Effector memory CD8-positive, alpha-beta T cell (primary cell): ENCODE results near the gene EVI5.

Source experiments
- ATAC-seq: fragments of 150-1000 bp; cut with Tn5 transposase; replicated peaks from 2 replicates; pipeline ENCODE4 v1.10.0; 2021; ENCODE audit warnings: mild to moderate bottlenecking, moderate library complexity
- DNase-seq, 3 experiments: peaks; one replicate each; pipeline ENCODE4 v3.0.0; 2021
- H3K27ac Mint-ChIP-seq, 2 donors: one replicate each; pipeline ENCODE4 v1.8.0; 2022; ENCODE audit warnings: mild to moderate bottlenecking in 2 of 2, mixed read lengths in 2 of 2, moderate library complexity in 2 of 2
- H3K27me3 Mint-ChIP-seq, 2 donors: one replicate each; pipeline ENCODE4 v1.8.0; 2022; ENCODE audit warnings: mixed read lengths in 2 of 2
- H3K36me3 Mint-ChIP-seq: one replicate; pipeline ENCODE4 v1.8.0; 2022; ENCODE audit warnings: mild to moderate bottlenecking, moderate library complexity, mixed read lengths; ENCODE audit not compliant: insufficient read depth
- H3K4me1 Mint-ChIP-seq, 2 donors: one replicate each; pipeline ENCODE4 v1.8.0; 2022; ENCODE audit warnings: low read depth in 2 of 2, mixed read lengths in 2 of 2
- H3K4me3 Mint-ChIP-seq, 2 donors: one replicate each; pipeline ENCODE4 v1.8.0; 2022; ENCODE audit warnings: mild to moderate bottlenecking in 2 of 2, mixed read lengths in 2 of 2, moderate library complexity in 2 of 2
- H3K9me3 Mint-ChIP-seq, 2 donors: one replicate each; pipeline ENCODE4 v1.8.0; 2022; ENCODE audit warnings: mixed read lengths in 2 of 2

The EVI5 gene

DNA sequence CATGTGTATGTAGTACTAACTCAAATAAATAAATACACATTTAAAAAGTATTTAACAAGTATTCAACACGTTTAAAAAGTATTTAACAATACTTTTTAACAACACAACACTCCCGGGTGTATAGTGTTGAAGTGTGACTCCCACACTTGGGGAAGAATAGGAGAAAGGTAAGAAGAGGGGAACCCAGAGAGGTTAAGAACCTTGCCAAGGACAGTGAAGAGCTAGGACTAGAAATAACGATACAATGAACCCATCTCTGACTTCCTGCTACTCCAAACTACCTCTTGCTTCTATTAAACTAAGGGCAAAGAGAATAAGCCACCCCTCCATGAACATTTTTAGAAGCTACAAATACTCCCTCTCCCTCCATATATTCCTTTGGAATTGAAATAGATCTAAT, 296.5 kb downstream of the EVI5 start:
- DNase-seq (no peak), ATAC-seq (no peak)
- H3K9me3 Mint-ChIP-seq = no peaks in the 10 kb centered on the region
- H3K27me3 Mint-ChIP-seq = no peaks in the 10 kb centered on the region
- H3K4me1 Mint-ChIP-seq = peaks cover 15 to 25% of the 10 kb centered on the region in 2 donors
- peak overlapping the region in 1 of 2 donors; percentile 96 for H3K27ac Mint-ChIP-seq
- peak overlapping the region in 1 of 2 donors; percentile 98 for H3K4me3 Mint-ChIP-seq
- H3K36me3 Mint-ChIP-seq = peaks cover 21% of the 10 kb centered on the region

- Mint-ChIP-seq H3K4me3 (peak overlapping the region; percentile 98), H3K9me3 (no peaks in the 10 kb centered on the region), H3K36me3 (peaks cover 32% of the 10 kb centered on the region), H3K27me3 (no peaks in the 10 kb centered on the region), H3K4me1 (peaks cover 26 to 38% of the 10 kb centered on the region in 2 donors), H3K27ac (peak overlapping the region; percentile 95 to 96)
- DNase-seq (no peak), ATAC-seq (no peak)
These were observed 297.8 kb downstream of the EVI5 start for GRCh38 chr1:92487078-92487605.

- Mint-ChIP-seq H3K27me3 (no peaks in the 10 kb centered on the region), H3K36me3 (peaks cover 32% of the 10 kb centered on the region)
These were observed 298.4 kb downstream of the EVI5 start, which contains the start of gene GFI1 for GRCh38 chr1:92486251-92487077. TSS of gene GFI1 (minus strand) at chr1:92486925. CDS start at chr1:92483487, 3,438 bp downstream.

DNA sequence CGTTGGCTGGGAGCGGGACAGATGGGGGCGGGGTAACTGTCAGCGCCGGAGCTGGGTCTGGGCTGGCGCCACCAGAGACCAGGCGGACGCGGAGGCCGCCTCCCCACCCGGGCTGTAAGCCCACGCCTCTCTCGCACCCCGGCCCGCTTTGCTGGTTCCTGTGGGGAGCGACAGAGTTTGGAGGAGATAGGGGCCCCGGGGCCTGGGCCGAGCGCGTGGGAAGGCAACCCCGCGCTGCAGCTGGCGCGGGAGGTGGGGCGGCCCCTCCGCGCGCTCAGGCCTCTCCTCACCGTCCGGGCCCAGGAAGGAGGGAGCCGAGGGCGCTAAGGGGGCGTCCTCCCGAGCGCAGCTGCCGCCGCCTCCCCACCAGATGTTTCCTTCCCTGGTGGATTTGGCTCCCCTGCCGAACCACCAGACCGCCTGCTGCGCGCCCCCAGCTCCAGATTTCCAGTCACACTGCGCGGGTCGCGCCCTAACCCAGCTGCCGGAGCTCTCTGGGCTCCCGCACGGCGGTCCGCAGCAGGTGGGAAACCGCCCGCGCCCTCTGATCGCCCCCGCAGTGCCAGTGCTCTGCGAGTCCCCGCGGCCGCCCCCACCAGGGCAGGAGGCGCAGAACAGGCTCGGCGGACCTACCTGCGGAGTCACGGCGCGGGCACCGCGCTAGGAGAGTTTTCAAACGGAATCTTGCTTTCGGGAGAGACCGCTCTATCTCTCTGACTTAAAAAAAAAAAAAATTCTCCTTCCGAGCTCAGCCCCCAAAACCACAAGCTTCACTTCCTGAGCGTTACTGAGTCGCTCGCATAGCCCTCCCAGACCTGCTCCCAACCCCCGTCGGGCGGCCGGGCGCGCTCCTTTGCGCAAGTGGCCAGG, 299.3 kb downstream of the EVI5 start:
- H3K27me3 Mint-ChIP-seq = no peaks in the 10 kb centered on the region
- no peaks in the 10 kb centered on the region for H3K9me3 Mint-ChIP-seq
- H3K27ac Mint-ChIP-seq = peak overlapping the region; percentile 95 to 96
- peaks cover 26 to 35% of the 10 kb centered on the region in 2 donors for H3K4me1 Mint-ChIP-seq
- ATAC-seq = peak; percentile 67
- DNase-seq = peak; percentile 74 to 78 (median 75)
- peaks cover 38% of the 10 kb centered on the region for H3K36me3 Mint-ChIP-seq
- peak overlapping the region; percentile 98 for H3K4me3 Mint-ChIP-seq

More at GRCh38 chr1:92486251-92487077, 298.4 kb downstream of the EVI5 start, which contains the start of gene GFI1:
- DNase-seq (peak; percentile 45 to 55 (median 47)), ATAC-seq (peak; percentile 35)
- H3K4me3 Mint-ChIP-seq = peak within 1 kb of the TSS; percentile 98
- H3K27ac Mint-ChIP-seq = peak within 1 kb of the TSS; percentile 95 to 96
- H3K9me3 Mint-ChIP-seq = no peaks in the 10 kb centered on the region
- H3K4me1 Mint-ChIP-seq = peaks cover 26 to 35% of the 10 kb centered on the region in 2 donors

- Mint-ChIP-seq H3K27me3 (no peaks in the 10 kb centered on the region), H3K27ac (peak overlapping the region; percentile 95 to 96), H3K9me3 (no peaks in the 10 kb centered on the region), H3K36me3 (peaks cover 46% of the 10 kb centered on the region), H3K4me1 (peaks cover 30 to 40% of the 10 kb centered on the region in 2 donors), H3K4me3 (peak overlapping the region; percentile 98)
- DNase-seq (peak; percentile 53 to 60 (median 58)), ATAC-seq (peak; percentile 39)
These were observed 300.2 kb downstream of the EVI5 start for GRCh38 chr1:92484472-92485380.

GRCh38 chr1:92483610-92484471, 301.1 kb downstream of the EVI5 start:
- peak overlapping the region; percentile 95 to 96 for H3K27ac Mint-ChIP-seq
- H3K4me1 Mint-ChIP-seq = peaks cover 37 to 43% of the 10 kb centered on the region in 2 donors
- H3K9me3 Mint-ChIP-seq = no peaks in the 10 kb centered on the region
- H3K4me3 Mint-ChIP-seq = peak overlapping the region; percentile 98
- H3K36me3 Mint-ChIP-seq = peaks cover 52% of the 10 kb centered on the region
- DNase-seq = peak in 2 of 3 experiments; percentile 21
- ATAC-seq = no peak
- no peaks in the 10 kb centered on the region for H3K27me3 Mint-ChIP-seq

DNA sequence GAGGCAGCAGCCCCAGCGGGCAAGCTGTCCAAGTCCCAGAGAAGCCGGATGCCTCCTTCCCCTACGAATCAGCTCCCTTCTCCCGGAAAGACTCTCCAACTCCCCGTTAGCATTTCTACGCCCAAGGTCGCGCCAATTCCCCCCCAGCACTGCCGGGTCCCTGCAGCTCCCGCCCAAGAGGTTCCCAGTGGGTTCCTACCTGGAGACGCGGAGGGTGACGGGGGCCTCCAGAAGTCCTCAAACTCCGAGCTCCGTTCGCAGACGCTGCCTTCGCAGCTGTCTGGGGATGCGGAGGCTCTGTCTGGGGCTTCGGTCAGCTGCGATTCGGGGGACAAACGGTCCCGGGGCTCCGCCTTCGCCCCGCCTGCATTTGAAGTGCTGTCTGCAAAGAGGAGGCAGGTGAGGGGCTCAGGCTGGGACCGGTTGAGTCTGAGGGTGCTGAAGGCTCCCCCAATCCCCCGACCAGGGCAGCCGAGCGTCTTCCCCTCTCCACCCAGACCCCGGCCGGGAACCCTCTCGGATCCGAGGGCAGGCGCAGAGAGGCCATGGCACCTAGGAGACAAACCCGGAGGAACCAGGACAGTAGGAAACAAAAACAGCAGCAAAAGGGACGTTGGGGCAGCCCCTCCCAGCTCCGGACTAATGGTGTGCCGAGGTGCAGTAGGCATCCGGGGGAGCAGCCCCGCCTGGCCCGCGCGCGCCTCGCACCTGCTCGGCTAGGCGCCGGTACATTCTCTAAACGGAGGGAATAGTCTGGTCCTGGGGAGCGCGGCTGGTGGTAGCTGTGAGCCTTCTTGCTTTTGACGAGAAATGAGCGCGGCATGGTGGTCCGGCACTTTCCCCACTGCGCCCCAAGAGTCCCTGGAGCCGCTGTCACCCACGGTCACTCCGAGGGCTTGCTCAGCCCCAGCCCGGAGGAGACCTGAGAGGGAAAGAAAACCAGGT, 302.0 kb downstream of the EVI5 start:
- DNase-seq (peak; percentile 27 to 38 (median 38)), ATAC-seq (peak; percentile 11)
- peak overlapping the region; percentile 98 for H3K4me3 Mint-ChIP-seq
- no peaks in the 10 kb centered on the region for H3K27me3 Mint-ChIP-seq
- H3K27ac Mint-ChIP-seq = peak overlapping the region; percentile 95 to 96
- H3K9me3 Mint-ChIP-seq = no peaks in the 10 kb centered on the region
- H3K4me1 Mint-ChIP-seq = peaks cover 45% of the 10 kb centered on the region in 2 donors
- H3K36me3 Mint-ChIP-seq = peaks cover 57% of the 10 kb centered on the region

GRCh38 chr1:92481971-92482664, 302.8 kb downstream of the EVI5 start:
- H3K27me3 Mint-ChIP-seq = no peaks in the 10 kb centered on the region
- DNase-seq = no peak
- peaks cover 60% of the 10 kb centered on the region for H3K36me3 Mint-ChIP-seq
- peaks cover 45 to 47% of the 10 kb centered on the region in 2 donors for H3K4me1 Mint-ChIP-seq
- H3K4me3 Mint-ChIP-seq = peak overlapping the region; percentile 98
- peak overlapping the region; percentile 95 to 96 for H3K27ac Mint-ChIP-seq
- ATAC-seq = no peak
- H3K9me3 Mint-ChIP-seq = no peaks in the 10 kb centered on the region

- H3K36me3 Mint-ChIP-seq = peaks cover 62% of the 10 kb centered on the region
These were observed 303.3 kb downstream of the EVI5 start for GRCh38 chr1:92481599-92481925.

GRCh38 chr1:92480813-92481598, 303.9 kb downstream of the EVI5 start:
- Mint-ChIP-seq H3K4me3 (peak overlapping the region; percentile 98), H3K4me1 (peaks cover 52 to 57% of the 10 kb centered on the region in 2 donors), H3K27ac (peak overlapping the region in 1 of 2 donors; percentile 95), H3K36me3 (peaks cover 65% of the 10 kb centered on the region), H3K27me3 (no peaks in the 10 kb centered on the region), H3K9me3 (no peaks in the 10 kb centered on the region)
- DNase-seq (no peak), ATAC-seq (no peak)

More at GRCh38 chr1:92481599-92481925, 303.3 kb downstream of the EVI5 start:
- Mint-ChIP-seq H3K4me3 (peak overlapping the region; percentile 98), H3K4me1 (peaks cover 47 to 52% of the 10 kb centered on the region in 2 donors), H3K27me3 (no peaks in the 10 kb centered on the region), H3K27ac (peak overlapping the region in 1 of 2 donors; percentile 95), H3K9me3 (no peaks in the 10 kb centered on the region)
- DNase-seq = no peak
- no peak for ATAC-seq
